GM12878 (cell line): ENCODE measurements around the gene TOR1A. TPM values are rescaled to one million over a fixed set of nuclear protein-coding genes. Genes with fewer than 3 reads are reported as not detected.

Source experiments
- ATAC-seq: fragments of 200-7000 bp; cut with Tn5 transposase; 3 replicates; pipeline ENCODE4 v1.9.1; 2020; ENCODE audit warnings: mild to moderate bottlenecking, moderate library complexity
- BruUV-seq: library from RNA; stranded (reverse); fragments of 400-500 nt; replicated peaks from 2 replicates; lab custom pipeline; 2021; lab: Mats Ljungman, UMichigan
- CTCF ChIA-PET: fragments of 300-600 bp; sonication (Branson Sonifier 250); formaldehyde crosslinking; extraction: SDS; loops from one replicate; lab custom pipeline; 2021; ENCODE audit warnings: inconsistent platforms; lab: Yijun Ruan, JAX
- POLR2A ChIA-PET: fragments of 350-600 bp; formaldehyde crosslinking; extraction: SDS; loops from one replicate; lab custom pipeline; 2021; ENCODE audit warnings: inconsistent platforms; lab: Charles Lee
- RAD21 ChIA-PET: fragments of 300-600 bp; sonication (Branson Sonifier 250); formaldehyde crosslinking; loops from one replicate; lab custom pipeline; 2023; ENCODE audit warnings: antibody characterized with exemption; ENCODE audit not compliant: unreplicated experiment; lab: Charles Lee
- SMC1A ChIA-PET: fragments of 300-600 bp; sonication (Branson Sonifier 250); formaldehyde crosslinking; loops from one replicate; lab custom pipeline; 2023; ENCODE audit not compliant: unreplicated experiment, uncharacterized antibody; lab: Charles Lee
- DNase-seq: peaks from one replicate; pipeline ENCODE4 v3.0.0-alpha.2; 2011; ENCODE audit warnings: low read depth, low spot score
- FAIRE-seq: peaks from 3 replicates; lab custom pipeline; 2011; peaks lifted over from hg19 to GRCh38; lab: Jason Lieb, UNC
- H2AFZ ChIP-seq: 2 replicates; pipeline ENCODE4 v1.6.0; 2011; ENCODE audit warnings: low read depth, low read length, control low read depth; ENCODE audit not compliant: control insufficient read depth
- H3K27ac ChIP-seq: 2 replicates; pipeline ENCODE4 v1.5.1; 2011; ENCODE audit warnings: control low read depth; ENCODE audit not compliant: control insufficient read depth, insufficient read depth
- H3K27me3 ChIP-seq, 2 experiments: replicated peaks in 1 of 2; 2 replicates each; pipeline versions ENCODE4 v1.6.0 to v1.6.1; 2011; ENCODE audit warnings: low read length in 1 of 2; ENCODE audit not compliant: control insufficient read depth in 2 of 2, insufficient read depth in 2 of 2
- H3K36me3 ChIP-seq, 2 experiments: 2 replicates each; pipeline ENCODE4 v1.5.1; 2011; ENCODE audit warnings: low read length in 1 of 2; ENCODE audit not compliant: control insufficient read depth in 2 of 2, insufficient read depth in 2 of 2
- H3K4me1 ChIP-seq: 2 replicates; pipeline ENCODE4 v1.6.1; 2011; ENCODE audit warnings: mild to moderate bottlenecking, low read length, moderate library complexity, mixed read lengths; ENCODE audit not compliant: control insufficient read depth, insufficient read depth
- H3K4me2 ChIP-seq: 2 replicates; pipeline ENCODE4 v1.6.0; 2011; ENCODE audit warnings: control low read depth; ENCODE audit not compliant: control insufficient read depth, insufficient read depth
- H3K4me3 ChIP-seq: fragments of 200-600 bp; sonication (generic); 2 replicates; pipeline ENCODE4 v1.5.1; 2016
- H3K79me2 ChIP-seq: 2 replicates; pipeline ENCODE4 v1.6.0; 2011; ENCODE audit warnings: low read length; ENCODE audit not compliant: control insufficient read depth, insufficient read depth
- H3K9ac ChIP-seq: 2 replicates; pipeline ENCODE4 v1.8.0; 2011; ENCODE audit warnings: low read length, control low read depth, mixed read lengths; ENCODE audit not compliant: control insufficient read depth, insufficient read depth
- H3K9me3 ChIP-seq: replicated peaks from 3 replicates; pipeline ENCODE4 v1.5.1; 2011; ENCODE audit warnings: mild to moderate bottlenecking, low read length; ENCODE audit not compliant: control insufficient read depth, insufficient read depth
- H4K20me1 ChIP-seq: 2 replicates; pipeline ENCODE4 v1.6.0; 2011; ENCODE audit not compliant: control insufficient read depth, insufficient read depth
- ATF7 ChIP-seq: fragments of 450-650 bp; IDR thresholded peaks from 2 replicates; pipeline ENCODE4 v1.6.1; 2016; ENCODE audit warnings: low read depth, mild to moderate bottlenecking
- BCL11A ChIP-seq: IDR thresholded peaks from 2 replicates; pipeline ENCODE4 v1.6.1; 2011; ENCODE audit warnings: low read depth, low read length
- JUND ChIP-seq: IDR thresholded peaks from 2 replicates; pipeline ENCODE4 v1.6.1; 2012; ENCODE audit warnings: low read depth, mild to moderate bottlenecking, low read length, improper control_type of control experiment, moderate library complexity
- POLR2A ChIP-seq: IDR thresholded peaks from 2 replicates; pipeline ENCODE4 v1.6.1; 2011; ENCODE audit warnings: low read depth, mild to moderate bottlenecking, low read length
- POLR2AphosphoS2 ChIP-seq: IDR thresholded peaks from 2 replicates; pipeline ENCODE4 v1.6.1; 2011; ENCODE audit warnings: low read depth, mild to moderate bottlenecking, low read length, improper control_type of control experiment, moderate library complexity
- POLR2AphosphoS5 ChIP-seq: IDR thresholded peaks from 2 replicates; pipeline ENCODE4 v1.6.1; 2011; ENCODE audit warnings: mild to moderate bottlenecking, low read length, inconsistent platforms
- RAD21 ChIP-seq: IDR thresholded peaks from 2 replicates; pipeline ENCODE4 v1.6.1; 2011; ENCODE audit warnings: mild to moderate bottlenecking, low read depth, low read length, moderate library complexity; ENCODE audit not compliant: insufficient read depth
- SMARCA5 ChIP-seq: fragments of 450-650 bp; IDR thresholded peaks from 2 replicates; pipeline ENCODE4 v1.6.1; 2017; ENCODE audit warnings: mild to moderate bottlenecking
- SUZ12 ChIP-seq: fragments of 200-600 bp; sonication (generic); IDR thresholded peaks from one replicate; pipeline ENCODE4 v1.6.1; 2018; ENCODE audit warnings: antibody characterized with exemption, mild to moderate bottlenecking; ENCODE audit not compliant: unreplicated experiment
- TARDBP ChIP-seq: IDR thresholded peaks from 2 replicates; pipeline ENCODE4 v1.6.1; 2016; ENCODE audit warnings: borderline replicate concordance
- TBL1XR1 ChIP-seq: IDR thresholded peaks from 2 replicates; pipeline ENCODE4 v1.6.1; 2012; ENCODE audit warnings: low read depth, low read length, improper control_type of control experiment
- ZNF207 ChIP-seq: fragments of 450-650 bp; IDR thresholded peaks from 2 replicates; pipeline ENCODE4 v1.6.1; 2014; ENCODE audit warnings: antibody characterized with exemption, mild to moderate bottlenecking, borderline replicate concordance
- ZNF274 ChIP-seq: IDR thresholded peaks from one replicate; pipeline ENCODE4 v1.8.0; 2011; ENCODE audit not compliant: insufficient read length, insufficient read depth
- WGBS: methylation state at CpG from one replicate; pipeline ENCODE4 v1.1.6; 2016; ENCODE audit warnings: low lambda C conversion rate; ENCODE audit not compliant: insufficient replicate concordance, insufficient coverage; ENCODE audit errors: missing lambda C conversion rate; 5-methylcytosine and 5-hydroxymethylcytosine counted together
- in situ Hi-C: fragments of 300-500 bp; cut with MboI; formaldehyde crosslinking; loops from 9 replicates; pipeline ENCODE4 v1.14.3; 2018; ENCODE audit warnings: mixed read lengths
- intact Hi-C: fragments of 100-400 bp; cut with micrococcal nuclease; formaldehyde crosslinking; loops from one replicate; pipeline ENCODE4 v1.14.2; 2022; ENCODE audit not compliant: unreplicated experiment
- polyA plus RNA-seq, 11 experiments: library from polyadenylated mRNA; depleted of rRNA in 4 of 11; unstranded in 6 of 11; stranded (reverse) in 5 of 11; fragments of >200 nt; fragmentation: Nextera tagmentation in 4 of 11; fragmentation: Illumina TruSeq in 1 of 11; extraction: Ambion mirVana in 4 of 11; extraction: Trizol in 1 of 11; gene quantifications; 1 replicate in 1 of 11; 2 replicates in 10 of 11; pipeline versions ENCODE4 v1.2.1 to v1.2.3, GENCODE V29; 2011 to 2016; ENCODE audit warnings: inconsistent platforms in 2 of 11, missing spikeins in 2 of 11, low read depth in 1 of 11
- total RNA-seq, 4 experiments: library from RNA; depleted of rRNA in 3 of 4; stranded (reverse); fragments of >200 nt in 3 of 4; fragmentation: Illumina TruSeq in 1 of 4; extraction: Trizol in 1 of 4; gene quantifications; 2 replicates each; pipeline versions ENCODE4 v1.2.1 to v1.2.3, GENCODE V29; 2013 to 2021
- TF ChIP-seq, protein P1 (sequence below): IDR thresholded peaks from 2 replicates; pipeline ENCODE4 v1.6.1; 2011; ENCODE audit warnings: low read depth, low read length, improper control_type of control experiment, borderline replicate concordance
- TF ChIP-seq, protein P2 (sequence below): fragments of 450-650 bp; IDR thresholded peaks from 2 replicates; pipeline ENCODE4 v1.6.1; 2017; ENCODE audit warnings: low read depth, mild to moderate bottlenecking, moderate library complexity

The TOR1A gene
- total and polyA plus RNA-seq, 10 of the 15 experiments (the other 5 are each of a cell fraction or from before 2014, with no cell fraction given), result 3.2 to 60.8 (median 38.6) TPM

DNA sequence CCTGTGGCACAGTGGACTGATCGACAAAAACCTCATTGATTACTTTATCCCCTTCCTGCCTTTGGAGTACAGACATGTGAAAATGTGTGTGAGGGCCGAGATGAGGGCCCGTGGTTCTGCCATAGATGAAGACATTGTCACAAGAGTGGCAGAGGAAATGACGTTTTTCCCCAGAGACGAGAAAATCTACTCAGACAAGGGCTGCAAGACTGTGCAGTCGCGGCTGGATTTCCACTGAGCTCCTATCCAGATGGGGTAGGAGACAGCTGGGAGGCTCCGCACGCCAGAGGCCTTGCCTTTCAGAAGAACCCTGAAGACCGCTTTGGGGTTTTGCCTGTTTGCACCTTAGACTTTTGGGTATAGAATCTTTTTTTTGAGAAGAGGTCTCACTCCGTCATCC, 14.6 kb downstream of the TOR1A start:
- no peak for FAIRE-seq
- Histone ChIP-seq H4K20me1 (no peaks in the 10 kb centered on the region), H3K79me2 (peaks cover 1% of the 10 kb centered on the region), H3K27me3 (no peaks in the 10 kb centered on the region), H3K9ac (no peak overlapping the region), H3K4me1 (peaks cover 4% of the 10 kb centered on the region), H3K4me3 (no peak overlapping the region), H3K4me2 (no peak overlapping the region), H3K9me3 (no peaks in the 10 kb centered on the region), H3K36me3 (peaks cover 0 to 14% of the 10 kb centered on the region in 2 experiments), H3K27ac (no peak overlapping the region), H2AFZ (no peak overlapping the region)
- ChIA-PET CTCF (interaction anchor here (1.3 kb wide), 1 partner anchor 25 kb away, joined by 5 read pairs; no protein-coding TSS in a partner anchor), POLR2A (no interaction called here), RAD21 (no interaction called here), SMC1A (no interaction called here)
- intact Hi-C loops, result no loop called here
- in situ Hi-C loops, result no loop called here
- no peak for DNase-seq
- 81% methylated on average over 11 of the region's 11 CpGs for WGBS
- no peak for ATAC-seq
- no TSS peak for BruUV-seq
- no peak for TF ChIP-seq ZNF274
- no peak for TF ChIP-seq TARDBP
- TF ChIP-seq JUND, result no peak
- no peak for TF ChIP-seq POLR2A
- no peak for TF ChIP-seq BCL11A
- TF ChIP-seq TBL1XR1, result no peak
- TF ChIP-seq SUZ12, result no peak
- TF ChIP-seq ZNF207, result no peak
- no peak for TF ChIP-seq ATF7
- TF ChIP-seq RAD21, result no peak
- TF ChIP-seq, protein P1, sequence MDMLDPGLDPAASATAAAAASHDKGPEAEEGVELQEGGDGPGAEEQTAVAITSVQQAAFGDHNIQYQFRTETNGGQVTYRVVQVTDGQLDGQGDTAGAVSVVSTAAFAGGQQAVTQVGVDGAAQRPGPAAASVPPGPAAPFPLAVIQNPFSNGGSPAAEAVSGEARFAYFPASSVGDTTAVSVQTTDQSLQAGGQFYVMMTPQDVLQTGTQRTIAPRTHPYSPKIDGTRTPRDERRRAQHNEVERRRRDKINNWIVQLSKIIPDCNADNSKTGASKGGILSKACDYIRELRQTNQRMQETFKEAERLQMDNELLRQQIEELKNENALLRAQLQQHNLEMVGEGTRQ, result no peak
- TF ChIP-seq POLR2AphosphoS5, result no peak
- TF ChIP-seq, protein P2, sequence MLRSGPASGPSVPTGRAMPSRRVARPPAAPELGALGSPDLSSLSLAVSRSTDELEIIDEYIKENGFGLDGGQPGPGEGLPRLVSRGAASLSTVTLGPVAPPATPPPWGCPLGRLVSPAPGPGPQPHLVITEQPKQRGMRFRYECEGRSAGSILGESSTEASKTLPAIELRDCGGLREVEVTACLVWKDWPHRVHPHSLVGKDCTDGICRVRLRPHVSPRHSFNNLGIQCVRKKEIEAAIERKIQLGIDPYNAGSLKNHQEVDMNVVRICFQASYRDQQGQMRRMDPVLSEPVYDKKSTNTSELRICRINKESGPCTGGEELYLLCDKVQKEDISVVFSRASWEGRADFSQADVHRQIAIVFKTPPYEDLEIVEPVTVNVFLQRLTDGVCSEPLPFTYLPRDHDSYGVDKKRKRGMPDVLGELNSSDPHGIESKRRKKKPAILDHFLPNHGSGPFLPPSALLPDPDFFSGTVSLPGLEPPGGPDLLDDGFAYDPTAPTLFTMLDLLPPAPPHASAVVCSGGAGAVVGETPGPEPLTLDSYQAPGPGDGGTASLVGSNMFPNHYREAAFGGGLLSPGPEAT, result no peak
- no peak for TF ChIP-seq SMARCA5
- TF ChIP-seq POLR2AphosphoS2, result no peak
